Heart left ventricle (tissue), 16 donors: ENCODE measurements around the gene P2RY11. TPM values are rescaled to one million over a fixed set of nuclear protein-coding genes. Genes with fewer than 3 reads are reported as not detected.

Experiments
- ATAC-seq, 4 donors: fragments of 200-7000 bp; cut with Tn5 transposase; one replicate each; pipeline ENCODE4 v1.9.1; 2020 to 2022; ENCODE audit warnings: moderate library complexity in 4 of 4, mild to moderate bottlenecking in 3 of 4, moderate number of reproducible peaks in 1 of 4
- DNase-seq, 5 donors: peaks; one replicate each; pipeline ENCODE4 v3.0.0-alpha.2; 2020
- H3K27ac ChIP-seq, 12 donors: fragments of 200-600 bp; sonication (generic) in 4 of 12; one replicate each; pipeline versions ENCODE4 v1.5.0 to v1.8.0; 2016 to 2022; ENCODE audit warnings: mild to moderate bottlenecking in 2 of 12
- H3K27me3 ChIP-seq, 9 donors: fragments of 200-600 bp; sonication (generic) in 2 of 9; one replicate each; pipeline versions ENCODE4 v1.5.1 to v1.8.0; 2016 to 2022; ENCODE audit warnings: mild to moderate bottlenecking in 3 of 9
- H3K36me3 ChIP-seq, 9 donors: fragments of 200-600 bp; sonication (generic) in 2 of 9; one replicate each; pipeline versions ENCODE4 v1.5.0 to v1.8.0; 2018 to 2022; ENCODE audit warnings: mild to moderate bottlenecking in 2 of 9
- H3K4me1 ChIP-seq, 12 donors: fragments of 200-600 bp; sonication (generic) in 4 of 12; one replicate each; pipeline versions ENCODE4 v1.5.0 to v1.8.0; 2016 to 2022; ENCODE audit warnings: mild to moderate bottlenecking in 3 of 12
- H3K4me3 ChIP-seq, 12 donors: fragments of 200-600 bp; sonication (generic) in 4 of 12; one replicate each; pipeline versions ENCODE4 v1.5.0 to v1.8.0; 2017 to 2022; ENCODE audit warnings: mild to moderate bottlenecking in 9 of 12, moderate library complexity in 4 of 12
- H3K9me3 ChIP-seq, 12 donors: fragments of 200-600 bp; sonication (generic) in 4 of 12; one replicate each; pipeline versions ENCODE4 v1.5.0 to v1.8.0; 2016 to 2022; ENCODE audit warnings: mild to moderate bottlenecking in 1 of 12
- CTCF ChIP-seq, 12 donors: fragments of 200-600 bp; sonication (generic) in 4 of 12; IDR thresholded peaks; one replicate each; pipeline versions ENCODE4 v1.5.0 to v1.8.0; 2018 to 2022; ENCODE audit warnings: antibody characterized with exemption in 12 of 12, mild to moderate bottlenecking in 5 of 12
- POLR2A ChIP-seq, 2 donors: fragments of 450-650 bp; IDR thresholded peaks; one replicate each; pipeline ENCODE4 v1.6.1; 2017; ENCODE audit warnings: antibody characterized with exemption in 2 of 2, mild to moderate bottlenecking in 2 of 2, moderate library complexity in 2 of 2
- WGBS, 4 donors: extraction: QIAGEN DNeasy Blood & Tissue Kit in 2 of 4; methylation state at CpG; one replicate each; pipeline versions ENCODE4 v1.1.5 to v1.1.7; 2013 to 2018; 5-methylcytosine and 5-hydroxymethylcytosine counted together
- intact Hi-C, 10 donors: fragments of 100-400 bp; cut with DNase I; formaldehyde crosslinking; loops; one replicate each; pipeline versions ENCODE4 v1.11.1 to v1.14.2; 2022
- polyA plus RNA-seq, 2 donors: library from polyadenylated mRNA; stranded (reverse); fragments of 200-250 nt; gene quantifications; one replicate each; pipeline ENCODE4 v1.2.3, GENCODE V29; 2013
- total RNA-seq, 9 donors: library from RNA; depleted of rRNA in 2 of 9; stranded (reverse); fragments of >200 nt in 2 of 9; fragmentation: NEBNext Ultra II Directional in 3 of 9; extraction: Animal tissue kit (Norgen Biotek cat#: 25700) in 3 of 9; gene quantifications; one replicate each; pipeline versions ENCODE4 v1.1.0 to v1.2.4, GENCODE V29; 2016 to 2023
- donor health status: ischemic (EF 13 %, LVEDD 7.1; RV severe dilation, severe dysfunction).
- donor health status: healthy with polysubstance abuse.
- donor health status: DM: no; HTN: yes; CAD: no.
- donor health status: DM: no; HTN: no; CAD: no.
- donor health status: ischemic (EF 25% LVEDD 6.9; RV normal size, moderate dysfunction).
- donor health status: ischemic (EF 25% LVEDD 5.7; RV mildly dilated, moderate dysfunction).
- donor health status: healthy.
- donor health status: DM: yes; HTN: yes; CAD: no.
- donor health status: ischemic (EF 35%, LVEDD 5.7; RV mildly dilated, moderate dysfunction).
- donor health status: nonischemic (EF 11% LVEDD 7.7; RV severe dilation, severe dysfunction).
- donor health status: DM: yes; HTN: yes; CAD: no.
- donor health status: PGD.
- donor health status: ischemic (EF 29% LVEDD 5.4; RV normal size, mild dysfunction).
- donor health status: nonischemic (EF 23%, LVEDD 6.1; RV moderate dilation, normal function).

P2RY11 gene
- total and polyA plus RNA-seq, 11 donors: 3.1 to 11.7 (median 5.2) TPM

GRCh38 chr19:10110972-10111317, 548 bp upstream of the P2RY11 start:
- WGBS, 4 donors: 87 to 92% (median 91%) methylated on average over 9 to 19 of the region's 19 CpGs
- no peak for TF ChIP-seq POLR2A (IDR thresholded peaks at IDR 0.05)
- no peak for TF ChIP-seq CTCF (IDR thresholded peaks at IDR 0.05)
- peak overlapping the region in 1 of 12 donors; percentile 86 for H3K27ac ChIP-seq
- no peaks in the 10 kb centered on the region for H3K27me3 ChIP-seq
- no peaks in the 10 kb centered on the region for H3K9me3 ChIP-seq
- DNase-seq (no peak), ATAC-seq (no peak)
- intact Hi-C loops: loop anchor here in 7 of 10 donors (5.0 to 10.0 kb wide), 5 partner anchors 134 to 274 kb away; partner anchors contain the start of genes MRPL4 (in 2 of the 7), OLFM2 (in 2 of the 7) and TYK2 (in 1 of the 7)
- H3K4me3 ChIP-seq: no peak overlapping the region
- peaks cover 0 to 52% (median 12%) of the 10 kb centered on the region in 12 donors for H3K4me1 ChIP-seq
- H3K36me3 ChIP-seq: peaks cover 7 to 67% (median 60%) of the 10 kb centered on the region in 9 donors

GRCh38 chr19:10112037-10112761, 706 bp downstream of the P2RY11 start:
- peaks cover 0 to 42% (median 4%) of the 10 kb centered on the region in 12 donors for H3K4me1 ChIP-seq
- ATAC-seq (peak in 3 of 4 donors; percentile 3 to 7 (median 7)), DNase-seq (no peak)
- no peak for TF ChIP-seq CTCF (IDR thresholded peaks at IDR 0.05)
- TF ChIP-seq POLR2A (IDR thresholded peaks at IDR 0.05): no peak
- H3K9me3 ChIP-seq: no peaks in the 10 kb centered on the region
- intact Hi-C loops: loop anchor here in 7 of 10 donors (5.0 to 10.0 kb wide), 5 partner anchors 133 to 273 kb away; partner anchors contain the start of genes MRPL4 (in 2 of the 7), OLFM2 (in 2 of the 7) and TYK2 (in 1 of the 7)
- peak overlapping the region in 1 of 12 donors; percentile 86 for H3K27ac ChIP-seq
- 53 to 64% (median 61%) methylated on average over 19 to 23 of the region's 23 CpGs for WGBS, 4 donors
- H3K27me3 ChIP-seq: no peaks in the 10 kb centered on the region
- H3K4me3 ChIP-seq: peak overlapping the region in 1 of 12 donors; percentile 40
- H3K36me3 ChIP-seq: peaks cover 7 to 79% (median 72%) of the 10 kb centered on the region in 9 donors

- Histone ChIP-seq H3K9me3 (no peaks in the 10 kb centered on the region), H3K4me3 (peak overlapping the region in 1 of 12 donors; percentile 40), H3K4me1 (peaks cover 0 to 37% (median 0%) of the 10 kb centered on the region in 12 donors), H3K27ac (peak overlapping the region in 1 of 12 donors; percentile 86), H3K36me3 (peaks cover 7 to 79% (median 72%) of the 10 kb centered on the region in 9 donors), H3K27me3 (no peaks in the 10 kb centered on the region)
- intact Hi-C loops: loop anchor here in 7 of 10 donors (5.0 to 10.0 kb wide), 5 partner anchors 132 to 272 kb away; partner anchors contain the start of genes MRPL4 (in 2 of the 7), OLFM2 (in 2 of the 7) and TYK2 (in 1 of the 7)
- 28 to 37% (median 29%) methylated on average over 14 to 25 of the region's 25 CpGs for WGBS, 4 donors
- TF ChIP-seq POLR2A (IDR thresholded peaks at IDR 0.05) (no peak), CTCF (IDR thresholded peaks at IDR 0.05) (peak; percentile 34 to 60 (median 46))
- DNase-seq: peak in 1 of 5 donors; percentile 71
- ATAC-seq: peak in 3 of 4 donors; percentile 8 to 37 (median 34)
Observed at GRCh38 chr19:10112895-10113591, 1.6 kb downstream of the P2RY11 start.
